K562 (cell line): ENCODE measurements around the gene CFAP70. TPM values are rescaled to one million over a fixed set of nuclear protein-coding genes. Genes with fewer than 3 reads are reported as not detected.

Experiments used
- ARID3A ChIP-seq: IDR thresholded peaks from 2 replicates; pipeline ENCODE4 v1.6.1; 2012; ENCODE audit warnings: low read depth, low read length, improper control_type of control experiment, borderline replicate concordance
- ASH1L ChIP-seq: fragments of 450-650 bp; IDR thresholded peaks from 2 replicates; pipeline ENCODE4 v1.6.1; 2018; ENCODE audit warnings: borderline replicate concordance, mild to moderate bottlenecking, low read depth; ENCODE audit not compliant: partially characterized antibody
- CUX1 ChIP-seq: fragments of 200-800 bp; sonication (Bioruptor generic); IDR thresholded peaks from 2 replicates; pipeline ENCODE4 v1.6.1; 2016; ENCODE audit warnings: missing genetic modification characterization, missing compliant biosample characterization
- FOXA3 ChIP-seq, 2 experiments: fragments of 450-650 bp in 1 of 2; sonication (generic) in 1 of 2; formaldehyde crosslinking; IDR thresholded peaks in 1 of 2; conservative IDR thresholded peaks in 1 of 2; 2 replicates each; pipeline versions ENCODE4 v1.4.0 to v1.8.0; 2020 to 2022; ENCODE audit warnings: mild to moderate bottlenecking in 2 of 2, missing genetic modification reagents in 1 of 2
- HINFP ChIP-seq: fragments of 450-650 bp; conservative IDR thresholded peaks from 2 replicates; pipeline ENCODE4 v1.6.1; 2016; ENCODE audit warnings: missing genetic modification characterization, low read depth, mild to moderate bottlenecking, control low read depth, missing compliant biosample characterization
- KLF13 ChIP-seq: fragments of 450-650 bp; IDR thresholded peaks from 2 replicates; pipeline ENCODE4 v1.6.1; 2016; ENCODE audit warnings: missing genetic modification characterization, low read depth, mild to moderate bottlenecking, missing compliant biosample characterization, moderate library complexity, borderline replicate concordance
- MYBL2 ChIP-seq, 2 experiments: fragments of 450-650 bp in 1 of 2; sonication (generic) in 1 of 2; formaldehyde crosslinking in 1 of 2; IDR thresholded peaks; 2 replicates each; pipeline versions ENCODE4 v1.6.1 to v1.8.1; 2017 to 2022; ENCODE audit warnings: borderline replicate concordance in 1 of 2, inconsistent platforms in 1 of 2, low read depth in 1 of 2, mild to moderate bottlenecking in 1 of 2, missing genetic modification reagents in 1 of 2, moderate library complexity in 1 of 2
- NFIC ChIP-seq: fragments of 450-650 bp; IDR thresholded peaks from 2 replicates; pipeline ENCODE4 v1.6.1; 2017; ENCODE audit warnings: mild to moderate bottlenecking, inconsistent platforms
- SMARCB1 ChIP-seq: IDR thresholded peaks from 2 replicates; pipeline ENCODE4 v1.6.1; 2011; ENCODE audit warnings: improper control_type of control experiment, low read depth; ENCODE audit not compliant: insufficient read length
- ZBED1 ChIP-seq: IDR thresholded peaks from 2 replicates; pipeline ENCODE4 v1.6.1; 2014
- ZBTB33 ChIP-seq: sonication (generic); formaldehyde crosslinking; IDR thresholded peaks from 2 replicates; pipeline ENCODE4 v1.8.1; 2023; ENCODE audit warnings: mild to moderate bottlenecking, missing genetic modification reagents
- ZKSCAN8 ChIP-seq: fragments of 200-800 bp; sonication (Bioruptor generic); IDR thresholded peaks from 2 replicates; pipeline ENCODE4 v1.6.1; 2016; ENCODE audit warnings: missing genetic modification characterization, missing compliant biosample characterization
- ZNF174 ChIP-seq: fragments of 250-450 bp; sonication (Bioruptor Pico); IDR thresholded peaks from 2 replicates; pipeline ENCODE4 v1.4.0; 2020; ENCODE audit warnings: mild to moderate bottlenecking
- ZNF347 ChIP-seq: fragments of 450-650 bp; formaldehyde crosslinking; IDR thresholded peaks from 2 replicates; pipeline ENCODE4 v1.4.0; 2020; ENCODE audit warnings: low read depth, mild to moderate bottlenecking, moderate library complexity
- ZNF507 ChIP-seq: conservative IDR thresholded peaks from 2 replicates; pipeline ENCODE4 v1.6.1; 2017; ENCODE audit warnings: missing genetic modification characterization, missing compliant biosample characterization
- ZNF778 ChIP-seq: fragments of 450-650 bp; formaldehyde crosslinking; IDR thresholded peaks from 2 replicates; pipeline ENCODE4 v1.4.0; 2020; ENCODE audit warnings: mild to moderate bottlenecking, moderate library complexity
- polyA plus RNA-seq, 8 experiments: library from polyadenylated mRNA; depleted of rRNA in 4 of 8; stranded (reverse) in 5 of 8; unstranded in 3 of 8; fragments of >200 nt; fragmentation: Nextera tagmentation in 2 of 8; fragmentation: Illumina TruSeq in 1 of 8; extraction: Ambion mirVana in 2 of 8; extraction: Trizol in 1 of 8; gene quantifications; 2 replicates each; pipeline versions ENCODE4 v1.2.1 to v1.2.3, GENCODE V29; 2011 to 2014; ENCODE audit warnings: inconsistent platforms in 1 of 8, missing spikeins in 1 of 8
- total RNA-seq, 7 experiments: library from RNA; depleted of rRNA in 6 of 7; stranded (reverse); fragments of >200 nt in 6 of 7; fragmentation: Illumina TruSeq in 2 of 7; extraction: Trizol in 2 of 7; gene quantifications; 2 replicates each; pipeline versions ENCODE4 v1.2.1 to v1.2.3, GENCODE V29; 2011 to 2021; ENCODE audit warnings: low replicate concordance in 1 of 7

The CFAP70 gene
- total and polyA plus RNA-seq, 9 of the 15 experiments (the other 6 are each of a cell fraction or from before 2014, with no cell fraction given), result 0.27 to 1.6 (median 0.86) TPM

- TF ChIP-seq ARID3A (peak; percentile 92), MYBL2 (IDR thresholded peaks at IDR 0.05; ENCODE audit: low read depth) (no peak), MYBL2 (CRISPR knock-in tag; IDR thresholded peaks at IDR 0.05; ENCODE audit: borderline replicate concordance) (no peak), CUX1 (CRISPR knock-in tag) (no peak), ZNF507 (tag) (no peak), ZNF778 (CRISPR knock-in tag) (no peak), NFIC (peak; percentile 93), ZBTB33 (no peak), SMARCB1 (no peak), KLF13 (tag) (no peak), ZNF347 (no peak), ZNF174 (CRISPR knock-in tag) (no peak), ASH1L (no peak), ZKSCAN8 (CRISPR knock-in tag) (0 out of 2 replicates have a peak, but pooled peaks have one; percentile 42), ZBED1 (peak; percentile 82; the same call in 1 of the 2 replicates), HINFP (no peak; the same call in 1 of the 2 replicates), FOXA3 (CRISPR knock-in tag; conservative IDR thresholded peaks at IDR 0.05 in 1 of 2, IDR thresholded peaks at IDR 0.05 in 1 of 2) (no peak)
Measured at GRCh38 chr10:73244866-73245477, 113.7 kb downstream of the CFAP70 start (continued).
